ENCODE data around the gene LNX2.

LNX2 gene

GRCh38 chr13:27605610-27606200 is 14.6 kb downstream of the LNX2 start:
- DNase-seq (ENCODE audit: low spot score) = peak; percentile 49

GRCh38 chr13:27605099-27605498 is 15.2 kb downstream of the LNX2 start:
- DNase-seq (ENCODE audit: low spot score) = peak; percentile 56

DNA sequence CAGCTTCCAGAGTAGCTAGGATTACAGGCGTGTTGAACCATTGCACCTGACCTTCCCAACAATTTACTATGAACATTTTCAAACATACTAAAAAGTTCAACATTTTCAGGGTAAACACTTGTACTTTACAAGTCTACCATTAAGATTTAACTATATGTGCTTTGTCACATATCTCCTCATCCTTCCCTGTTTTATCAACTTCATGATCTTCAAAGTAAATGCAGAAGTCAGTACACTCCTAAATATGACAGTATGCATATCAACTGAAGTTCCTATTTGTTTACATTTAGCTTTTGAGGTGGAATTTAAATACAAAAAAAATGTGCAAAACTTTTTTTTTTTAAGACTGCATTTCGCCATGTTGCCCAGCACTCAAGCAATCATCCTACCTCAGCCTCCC is 18.5 kb downstream of the LNX2 start:
- DNase-seq (ENCODE audit: low spot score) = no peak

DNA sequence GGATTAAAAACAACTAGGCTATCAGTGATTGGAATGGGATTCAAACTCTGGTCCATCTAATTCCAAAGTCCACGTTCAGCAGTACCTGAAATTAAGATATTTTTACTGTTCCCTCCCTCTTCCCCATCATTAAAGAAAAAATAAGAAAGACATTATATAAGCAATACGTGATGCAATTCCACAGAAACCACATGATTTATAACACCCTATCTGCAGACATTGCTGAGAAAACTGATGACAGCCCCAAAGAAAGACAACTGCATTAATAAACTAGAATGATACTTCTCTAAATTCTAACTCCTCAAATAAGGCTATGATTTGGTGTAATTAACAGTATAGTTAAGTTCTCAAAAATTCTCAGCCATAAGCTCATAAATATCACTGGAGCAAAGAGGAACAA is 19.1 kb downstream of the LNX2 start:
- DNase-seq (ENCODE audit: low spot score) = no peak

- DNase-seq (ENCODE audit: low spot score) = peak; percentile 63
Measured at GRCh38 chr13:27600711-27601110, 19.6 kb downstream of the LNX2 start.

DNA sequence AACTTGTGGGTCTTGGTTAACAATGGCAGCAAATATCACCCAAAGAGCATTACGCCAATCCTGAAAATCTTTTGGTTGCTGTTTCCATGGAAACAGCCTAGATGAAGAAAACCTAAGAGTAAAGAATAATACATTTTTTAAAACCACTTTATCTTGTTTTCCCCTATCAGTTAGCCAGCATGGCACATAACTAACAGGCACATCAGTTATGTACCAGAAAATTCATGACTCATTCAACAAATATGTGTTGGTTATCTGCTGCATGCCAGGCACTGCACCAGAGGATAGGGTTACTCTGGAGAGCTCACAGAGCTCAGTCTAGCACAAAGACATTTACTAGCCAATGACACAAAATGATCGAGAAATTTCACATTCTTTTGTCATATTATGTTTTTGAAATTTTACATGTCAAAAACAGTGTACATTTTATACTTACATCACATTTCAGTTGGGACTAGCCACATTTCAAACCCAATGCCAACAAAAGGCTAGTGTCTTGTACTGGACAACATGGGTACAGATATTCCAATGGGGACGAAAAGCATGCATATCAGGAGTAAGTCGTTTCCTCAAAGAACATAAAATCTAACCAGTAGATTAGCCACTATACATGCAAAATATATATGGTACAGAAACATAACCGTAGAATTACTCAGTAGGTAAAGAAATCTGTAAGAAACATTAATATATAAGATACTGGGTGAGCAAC is 20.3 kb downstream of the LNX2 start:
- peak; percentile 93 for DNase-seq (ENCODE audit: low spot score)

GRCh38 chr13:27599096-27599495 is 21.2 kb downstream of the LNX2 start:
- peak; percentile 45 for DNase-seq (ENCODE audit: low spot score)

- DNase-seq (ENCODE audit: low spot score) = peak; percentile 66
Measured at GRCh38 chr13:27595055-27595811, 25.1 kb downstream of the LNX2 start.

DNA sequence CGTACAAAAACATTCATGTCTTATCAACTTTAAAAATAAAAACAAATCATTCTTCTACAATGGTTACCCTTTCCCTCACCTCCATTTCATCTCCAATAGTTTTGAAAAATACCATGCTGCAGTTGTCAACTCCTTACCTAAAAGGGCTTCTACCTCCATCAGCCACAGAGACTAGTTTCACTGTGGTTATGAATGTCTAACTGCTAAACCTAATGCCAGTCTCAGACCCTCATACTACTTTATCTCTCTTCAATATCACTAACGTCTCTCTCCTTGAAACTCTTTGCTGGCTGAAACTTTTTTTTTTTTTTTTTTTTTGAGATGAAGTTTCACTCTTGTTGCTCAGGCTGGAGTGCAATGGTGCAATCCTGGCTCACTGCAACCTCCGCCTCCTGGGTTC is 27.1 kb downstream of the LNX2 start:
- no peak for DNase-seq (ENCODE audit: low spot score)

DNA sequence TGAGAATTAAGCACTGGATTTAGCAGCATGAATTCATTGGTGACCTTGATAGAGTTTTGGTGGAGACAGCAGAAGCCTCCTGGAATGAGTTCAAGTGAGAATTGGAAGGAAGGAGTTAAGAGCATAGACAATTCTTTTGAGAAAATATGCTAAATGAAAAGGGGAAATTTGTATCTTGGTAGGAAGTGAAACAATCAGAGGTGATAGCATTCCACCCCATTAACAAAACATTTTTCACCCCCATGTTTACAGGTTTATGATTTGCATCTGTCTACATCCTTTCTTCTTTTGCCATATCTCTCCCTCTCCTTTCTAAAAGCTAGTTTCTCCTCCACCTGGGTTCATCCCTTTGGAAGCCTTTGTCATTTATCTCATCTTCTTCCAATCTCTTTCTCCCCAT is 27.5 kb downstream of the LNX2 start:
- no peak for DNase-seq (ENCODE audit: low spot score)

DNA sequence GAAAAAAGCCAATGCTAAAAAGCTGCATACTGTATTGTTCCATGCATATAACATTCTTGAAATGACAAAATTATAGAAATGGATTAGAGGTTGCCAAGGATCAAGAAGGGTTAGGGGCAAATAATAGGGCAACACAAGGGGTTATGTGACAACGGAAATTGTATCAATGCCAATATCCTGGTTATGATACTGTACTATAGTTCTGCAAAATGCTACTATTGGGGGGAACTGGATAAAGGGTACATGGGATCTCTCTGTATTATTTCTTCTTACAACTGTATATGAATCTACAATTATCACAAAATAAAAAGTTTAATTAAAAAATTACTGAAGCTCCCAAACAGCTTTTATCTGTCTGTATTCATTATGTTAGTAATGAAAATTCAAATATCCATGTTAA is 31.9 kb downstream of the LNX2 start:
- no peak for DNase-seq (ENCODE audit: low spot score)

DNA sequence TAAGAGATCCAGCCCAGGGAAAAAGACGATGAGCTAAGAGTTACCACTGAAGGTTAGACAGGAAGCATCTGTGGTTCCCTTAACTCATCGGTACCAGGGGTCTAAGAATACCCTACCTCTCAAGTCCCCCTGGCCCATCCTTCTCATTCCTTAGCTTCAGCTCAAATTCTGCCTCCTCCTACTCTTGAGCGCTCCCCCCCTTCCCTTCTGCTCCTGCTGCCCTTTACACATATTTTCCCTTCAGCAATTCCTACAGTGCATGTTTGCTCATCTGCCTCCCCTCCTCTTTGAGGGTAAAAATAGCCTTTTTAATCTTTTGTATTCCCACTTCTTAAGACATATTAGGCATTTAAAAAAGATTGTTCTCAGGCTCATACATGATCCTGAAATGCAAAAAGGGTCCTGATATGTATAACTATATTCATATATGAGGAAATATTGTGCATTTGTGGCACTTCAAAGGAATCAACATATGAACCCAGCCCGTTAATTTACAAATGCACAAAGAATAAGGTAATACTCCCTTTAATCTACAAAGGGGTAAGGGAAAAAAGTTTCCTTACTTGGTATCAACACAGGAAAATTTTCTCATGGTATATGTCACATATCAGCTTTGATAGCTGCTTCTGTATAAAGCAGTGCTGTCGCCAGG is 33.1 kb downstream of the LNX2 start:
- DNase-seq (ENCODE audit: low spot score) = no peak

DNA sequence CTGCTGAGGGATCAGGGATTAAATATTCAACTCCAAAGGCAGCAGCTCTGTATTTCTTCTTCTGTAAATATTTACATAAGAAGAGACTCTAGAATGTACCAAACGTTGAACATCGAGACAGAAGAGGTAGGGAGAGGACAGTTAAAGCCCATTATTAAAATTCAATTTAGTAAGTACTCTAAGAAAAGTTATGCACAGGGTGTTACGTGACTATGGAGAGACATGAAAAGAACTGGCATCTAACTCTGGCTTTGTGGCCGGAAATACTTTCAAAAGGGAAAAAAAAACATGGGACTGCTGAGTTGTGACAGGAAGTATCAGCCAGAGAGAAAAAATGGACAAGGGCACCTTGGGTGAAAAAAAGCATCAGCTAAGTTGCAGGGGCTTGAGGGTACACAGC is 36.7 kb downstream of the LNX2 start:
- DNase-seq (ENCODE audit: low spot score) = no peak

DNA sequence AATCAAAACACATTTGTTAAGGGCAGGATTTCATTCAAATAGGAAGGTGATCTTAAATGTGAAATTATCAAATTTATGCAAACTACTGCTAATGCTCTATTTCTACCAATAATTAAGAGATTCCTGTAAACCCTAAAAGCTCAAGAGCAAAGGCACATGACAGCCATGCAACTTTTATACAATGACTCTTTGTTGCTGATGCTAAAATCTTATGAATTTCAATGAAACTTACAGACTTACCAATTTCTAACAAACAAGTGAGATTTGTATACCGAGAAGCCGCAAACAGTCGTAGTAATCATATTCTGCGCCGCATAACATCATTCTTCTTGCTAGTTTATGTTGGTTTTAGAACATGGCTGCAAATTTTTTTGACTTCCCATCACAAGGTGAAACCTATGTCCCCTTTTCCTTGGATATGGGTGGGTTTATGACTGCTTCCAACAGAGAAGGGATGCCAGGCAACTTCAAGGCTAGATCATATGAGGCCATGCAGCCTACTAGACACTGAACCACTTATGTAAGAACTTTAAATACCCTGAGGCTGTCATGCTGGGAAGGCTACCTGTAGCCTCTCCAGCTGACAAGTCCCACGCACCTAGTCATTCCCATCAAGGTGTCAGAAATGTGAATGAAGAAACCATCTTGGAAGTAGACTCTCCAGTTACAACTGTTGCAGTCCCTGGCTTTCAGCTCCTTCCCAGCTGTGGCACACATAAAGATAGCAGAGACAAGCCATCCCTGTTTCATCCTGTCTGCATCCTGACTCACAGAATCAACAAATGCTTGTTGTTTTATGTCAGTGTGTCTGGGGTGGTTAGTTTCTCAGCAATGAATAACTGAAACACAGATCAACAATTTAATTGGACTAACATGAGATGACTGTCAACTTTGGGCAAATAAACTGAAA is 42.0 kb downstream of the LNX2 start:
- no peak for DNase-seq (ENCODE audit: low spot score)

- no peak for DNase-seq (ENCODE audit: low spot score)
Measured at GRCh38 chr13:27574661-27575060, 45.7 kb downstream of the LNX2 start.

- no peak for DNase-seq (ENCODE audit: low spot score)
Measured at GRCh38 chr13:27573265-27573664, 47.1 kb downstream of the LNX2 start.

- no peak for DNase-seq (ENCODE audit: low spot score)
Measured at GRCh38 chr13:27572234-27572901, 48.0 kb downstream of the LNX2 start.

DNA sequence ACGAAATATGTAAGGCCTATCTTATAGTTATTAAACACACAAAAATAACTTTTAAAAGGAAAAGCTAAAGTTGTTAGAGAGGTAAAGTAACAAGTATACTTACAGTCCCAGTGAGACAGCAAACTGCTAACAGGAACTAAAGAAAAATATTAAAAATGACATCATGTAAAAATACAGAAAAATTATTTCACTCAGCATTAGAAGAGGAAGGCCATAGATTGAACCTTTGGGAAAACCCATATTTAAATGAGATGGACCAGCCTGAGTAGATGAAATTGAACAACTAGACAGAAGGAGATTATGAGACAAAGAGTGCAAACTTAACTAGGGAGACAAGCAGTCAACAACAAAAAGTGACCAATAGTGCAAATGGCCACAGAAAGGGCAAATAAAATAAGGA is 49.4 kb downstream of the LNX2 start:
- DNase-seq (ENCODE audit: low spot score) = no peak

DNA sequence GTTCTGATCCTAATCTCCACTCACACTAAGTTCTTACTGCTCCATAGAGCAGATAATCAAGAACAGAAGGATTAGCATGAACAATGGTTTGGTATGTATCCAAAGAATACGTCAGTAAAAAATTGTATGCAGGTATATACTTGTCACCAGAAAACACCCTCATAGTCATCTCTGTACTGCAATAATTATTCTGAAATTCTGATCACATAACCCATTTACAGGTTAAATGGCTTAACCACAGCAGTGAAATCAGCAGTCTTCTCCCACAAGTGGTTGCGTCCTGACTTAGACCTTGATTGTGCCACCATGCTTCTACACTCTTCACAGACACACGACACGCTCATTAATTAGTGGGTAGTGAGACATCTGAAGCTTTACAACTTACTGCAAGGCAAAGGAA is 50.9 kb downstream of the LNX2 start:
- no peak for DNase-seq (ENCODE audit: low spot score)

DNA sequence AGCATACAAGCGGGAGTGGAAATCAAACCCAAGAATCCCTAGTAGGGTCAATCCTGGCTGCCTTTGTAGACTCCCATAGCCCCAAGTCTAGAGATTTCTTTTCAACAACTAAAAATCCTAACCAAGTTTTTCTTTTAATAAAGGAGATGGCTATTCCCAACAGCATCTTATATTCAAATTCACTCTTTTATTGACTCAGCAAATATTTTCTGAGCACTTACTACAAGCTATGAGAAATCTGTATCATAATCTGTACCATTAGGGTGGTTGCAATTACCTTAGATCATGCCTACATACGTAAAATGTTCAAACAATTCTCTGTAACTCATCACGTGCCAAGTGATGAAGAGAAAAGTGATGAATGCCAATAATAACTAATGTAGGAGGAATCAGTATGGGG is 54.5 kb downstream of the LNX2 start:
- no peak for DNase-seq (ENCODE audit: low spot score)

GRCh38 chr13:27562457-27562856 is 57.9 kb downstream of the LNX2 start:
- DNase-seq (ENCODE audit: low spot score) = no peak

Data from hematopoietic multipotent progenitor cell treated with erythropoietin and hydrocortisone succinate and interleukin-3 and kit ligand, for 15 days (in vitro differentiated cells).